ENCODE measurements around the gene ZFP30.
A peak's percentile ranks its signal among the peaks of the same experiment; 100 is the strongest.

ZFP30 gene

GRCh38 chr19:37564624-37565369, 90.5 kb downstream of the ZFP30 start:
- H3K4me3 ChIP-seq, result peak overlapping the region; percentile 18
- DNase-seq (ENCODE audit: low spot score), result no peak
- TF ChIP-seq CTCF (IDR thresholded peaks at IDR 0.05), result no peak
- no peak overlapping the region for H3K27ac ChIP-seq
